GM11168 (cell line): ENCODE measurements around the gene PIGK.
"Not testable (repeated sequence)": the region's sequence is repeated elsewhere in the genome, so short reads cannot be mapped to it uniquely, and the experiment has no call there.

ENCODE experiments used
- in situ Hi-C: fragments of 300-500 bp; cut with MboI; formaldehyde crosslinking; loops from one replicate; pipeline ENCODE4 v1.12.0; 2022; ENCODE audit warnings: low sequenced_read_pairs; ENCODE audit not compliant: unreplicated experiment

PIGK gene

DNA sequence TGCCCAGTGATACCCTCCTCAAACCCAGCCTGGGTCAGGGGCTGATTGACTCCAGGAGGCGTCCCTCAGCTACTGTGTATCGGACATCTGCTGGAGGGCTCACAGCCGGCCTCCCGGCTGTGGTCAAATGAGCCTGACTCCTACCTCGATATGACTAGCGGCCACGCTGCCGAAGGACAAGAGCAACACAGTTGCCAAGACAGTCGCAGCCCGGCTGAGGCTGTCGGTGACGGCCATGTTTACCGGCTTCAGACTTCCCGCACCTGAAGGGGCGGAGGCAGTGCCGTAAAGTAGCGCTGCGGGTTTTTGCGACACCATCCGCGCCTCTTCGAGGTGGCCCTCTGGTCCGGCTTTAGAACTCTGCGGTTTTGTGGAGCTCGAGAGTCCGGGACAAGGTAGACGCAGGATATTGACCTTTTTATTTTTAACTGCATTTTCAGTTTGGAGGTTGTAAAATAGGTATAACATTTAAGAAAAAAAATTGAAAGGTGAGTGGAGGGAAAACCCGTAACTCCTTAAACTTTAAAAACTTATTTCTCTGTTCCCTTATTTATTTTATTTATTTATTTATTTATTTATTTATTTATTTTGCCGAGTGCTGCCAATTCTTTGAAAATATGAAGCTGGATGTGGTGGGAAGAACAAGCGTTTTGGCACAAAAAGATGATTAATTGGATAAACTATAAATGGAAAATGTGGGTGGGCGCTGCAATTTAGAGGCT is at the start of gene PIGK:
Gene PIGK, minus strand, starts transcription at position 265 of the 722 bp plus-strand sequence. Its CDS starts 28 bp downstream, at position 237.
- in situ Hi-C loops: no loop called here

DNA sequence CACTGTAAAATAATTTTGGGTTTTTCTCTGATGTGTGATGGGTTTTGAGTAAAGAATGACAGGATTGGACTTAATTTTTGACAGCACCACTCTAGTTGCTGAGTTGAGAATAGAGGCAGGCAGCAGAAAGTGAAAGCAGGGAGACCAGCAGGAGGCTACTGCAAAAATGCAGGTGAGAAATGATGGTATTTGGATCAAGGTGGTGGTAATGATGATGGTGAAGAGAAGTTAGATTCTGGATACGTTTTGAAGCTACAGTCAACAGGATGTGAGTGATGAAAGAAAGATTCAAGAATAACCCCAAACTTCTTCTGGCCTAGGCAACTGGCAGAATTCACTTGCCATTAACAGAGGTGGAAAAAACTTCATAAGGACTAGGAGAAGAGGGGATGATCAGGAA is 47.8 kb upstream of the PIGK start:
- in situ Hi-C loops: no loop called here

- in situ Hi-C loops: no loop called here
These were observed 46.0 kb upstream of the PIGK start for GRCh38 chr1:77265180-77265579.

GRCh38 chr1:77263708-77264107 is 44.5 kb upstream of the PIGK start:
- in situ Hi-C loops: no loop called here

- in situ Hi-C loops: no loop called here
These were observed 34.0 kb upstream of the PIGK start for GRCh38 chr1:77253211-77253610.

GRCh38 chr1:77250126-77250525 is 30.9 kb upstream of the PIGK start:
- in situ Hi-C loops: no loop called here

GRCh38 chr1:77245830-77246229 is 26.6 kb upstream of the PIGK start:
- in situ Hi-C loops: no loop called here

GRCh38 chr1:77239311-77239710 is 20.1 kb upstream of the PIGK start:
- in situ Hi-C loops: no loop called here

DNA sequence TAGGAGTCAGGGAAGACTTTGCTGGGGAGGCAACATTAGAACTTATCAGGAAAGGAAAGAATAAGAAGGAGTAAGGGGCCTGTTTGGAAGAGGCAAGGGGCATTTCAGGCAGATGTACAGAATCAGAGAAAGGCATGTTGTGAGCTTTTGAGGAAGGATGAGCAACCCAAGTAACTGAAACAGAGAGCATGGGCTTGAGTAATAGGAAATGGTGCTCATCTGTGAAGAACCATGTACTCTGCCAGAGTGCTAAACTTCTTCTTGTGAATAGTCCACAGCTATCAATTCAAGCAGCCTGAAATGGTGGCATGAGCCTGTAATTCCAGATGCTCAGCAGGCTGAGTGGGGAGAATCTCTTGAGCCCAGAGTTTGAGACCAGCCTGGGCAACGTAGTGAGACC is 19.2 kb upstream of the PIGK start:
- in situ Hi-C loops: no loop called here

- in situ Hi-C loops: no loop called here
These were observed 15.7 kb upstream of the PIGK start for GRCh38 chr1:77234943-77235342.

- in situ Hi-C loops: no loop called here
These were observed 14.9 kb upstream of the PIGK start for GRCh38 chr1:77234096-77234495.

DNA sequence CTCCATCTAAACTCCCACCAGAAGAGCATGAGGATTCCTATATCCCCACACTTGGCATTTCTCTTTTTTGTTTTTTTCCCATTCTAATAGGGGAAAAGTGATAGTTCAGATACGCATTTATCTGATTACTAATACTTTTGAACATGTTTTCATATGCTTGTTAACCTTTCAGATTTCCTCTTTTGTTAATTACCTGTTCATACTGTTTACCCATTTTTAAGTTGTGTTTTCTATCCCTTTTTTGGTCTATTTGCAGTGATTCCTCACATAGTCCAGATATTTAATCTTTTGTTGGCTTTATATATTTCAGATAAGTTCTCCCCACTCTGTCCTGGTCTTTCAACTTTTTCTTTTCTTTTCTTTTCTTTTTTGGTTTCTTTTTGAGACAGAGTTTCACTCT is 13.6 kb upstream of the PIGK start:
- in situ Hi-C loops: no loop called here

DNA sequence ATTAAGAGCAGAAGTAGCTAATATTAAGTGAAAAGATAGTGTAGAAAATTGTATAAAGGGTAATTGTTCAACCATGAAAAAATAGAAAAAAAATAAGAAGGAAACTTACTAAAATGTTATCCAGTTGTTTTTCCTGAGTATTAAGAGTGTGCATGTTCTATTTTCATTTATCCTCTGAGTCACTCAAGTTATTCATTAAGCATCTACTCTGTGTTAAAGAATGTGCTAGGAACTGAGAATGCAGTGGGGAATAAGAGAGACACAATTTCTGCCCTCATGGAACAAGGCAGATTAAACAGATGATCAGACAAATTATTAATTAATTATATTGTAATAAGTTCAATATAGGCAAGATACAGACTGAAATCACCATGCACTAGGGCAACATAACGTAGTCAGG is 10.8 kb upstream of the PIGK start:
- in situ Hi-C loops: no loop called here

DNA sequence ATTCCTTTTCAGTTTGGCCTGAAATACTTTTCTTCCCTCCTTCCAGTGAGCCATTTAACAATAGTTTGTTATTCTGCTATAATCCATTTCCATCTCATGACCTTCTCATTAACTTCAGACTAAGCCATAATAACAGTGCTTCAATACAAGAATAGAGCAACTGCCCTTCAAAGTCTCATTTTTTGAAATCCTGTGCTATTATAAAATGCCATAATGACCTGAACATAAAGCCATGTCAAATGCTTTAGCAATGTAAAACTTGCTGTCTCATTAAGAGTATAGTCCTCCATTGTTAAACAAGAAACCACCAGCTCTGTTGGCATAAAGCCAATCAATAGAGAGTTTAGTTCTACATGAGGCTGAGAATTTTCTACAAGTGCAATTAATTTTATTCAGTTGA is 9.6 kb upstream of the PIGK start:
- in situ Hi-C loops: no loop called here

DNA sequence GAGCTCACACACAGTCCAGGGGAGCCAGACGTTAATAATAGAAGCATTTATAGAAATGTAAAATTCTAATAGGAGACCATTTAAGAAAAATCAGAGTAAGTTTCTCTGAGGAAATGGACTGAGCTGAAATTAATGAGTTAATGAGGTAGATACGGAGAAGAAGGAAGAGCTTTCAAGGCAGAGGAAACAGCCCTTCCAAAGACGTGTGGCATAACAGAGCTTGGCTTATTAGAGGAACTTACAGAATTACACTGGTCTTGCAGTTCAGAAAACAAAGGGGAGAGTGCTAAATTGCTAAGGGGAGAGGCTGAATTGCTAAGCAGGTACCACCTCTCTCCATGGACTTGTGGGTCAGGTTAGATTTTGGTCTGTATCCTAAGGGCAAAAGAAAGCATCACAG is 8.2 kb upstream of the PIGK start:
- in situ Hi-C loops: no loop called here

DNA sequence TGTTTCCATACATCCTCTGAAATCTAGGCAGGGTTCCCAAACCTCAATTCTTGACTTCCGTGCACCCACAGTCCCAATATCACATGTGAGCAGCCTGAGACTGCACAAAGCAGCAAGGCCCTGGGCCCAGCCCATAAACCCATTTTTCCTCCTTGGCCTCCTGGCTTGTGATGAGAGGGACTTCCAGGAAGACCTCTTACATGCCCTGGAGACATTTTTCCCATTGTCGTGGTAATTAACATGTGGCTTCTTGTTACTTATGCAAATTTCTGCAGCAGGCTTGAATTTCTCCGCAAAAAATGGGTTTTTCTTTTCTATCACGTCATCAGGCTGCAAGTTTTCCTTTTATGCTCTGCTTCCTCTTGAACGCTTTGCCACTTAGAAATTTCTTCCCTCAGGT is 3.3 kb upstream of the PIGK start:
- in situ Hi-C loops: no loop called here

- in situ Hi-C loops: no loop called here
These were observed 1.6 kb upstream of the PIGK start for GRCh38 chr1:77220687-77221463.

GRCh38 chr1:77218477-77219165 is 609 bp downstream of the PIGK start:
- in situ Hi-C loops: no loop called here

- in situ Hi-C loops: not testable (repeated sequence)
These were observed 15.2 kb downstream of the PIGK start for GRCh38 chr1:77204043-77204442.

DNA sequence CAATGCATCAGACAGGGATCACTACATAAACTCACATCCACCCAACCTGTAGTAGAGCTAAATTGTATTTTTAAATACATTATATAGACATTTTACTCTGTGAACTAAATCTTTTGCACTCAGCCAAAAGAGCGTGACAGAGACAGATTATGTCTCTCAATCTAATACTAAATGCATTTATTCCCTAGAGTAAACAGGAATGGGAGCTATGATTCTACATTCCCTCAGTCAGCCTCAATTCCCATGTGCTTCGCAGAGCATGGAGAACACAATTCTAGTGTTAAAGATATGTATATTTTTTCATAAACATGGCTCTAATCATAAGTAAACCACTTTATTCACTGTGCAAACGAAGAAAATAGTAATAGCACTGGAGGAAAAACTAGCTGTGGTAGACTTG is 16.5 kb downstream of the PIGK start:
- in situ Hi-C loops: no loop called here

DNA sequence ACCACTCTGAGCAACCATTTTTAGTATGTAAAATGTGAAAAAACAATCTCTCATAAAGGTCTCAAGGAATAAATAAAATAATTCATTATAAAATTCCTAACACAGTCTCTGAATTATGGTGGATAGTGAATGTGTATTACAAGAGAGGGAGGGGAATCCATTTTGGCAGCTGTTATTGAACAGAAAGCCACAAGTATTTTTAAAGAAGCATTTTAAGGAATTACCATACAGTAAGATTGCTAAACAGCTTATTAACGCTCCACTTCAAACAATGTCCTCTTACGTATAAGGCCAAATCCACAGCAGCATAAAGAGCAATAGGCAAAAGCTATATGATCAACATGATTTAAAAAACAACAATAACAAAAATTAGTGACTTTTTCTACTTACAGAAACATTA is 18.4 kb downstream of the PIGK start:
- in situ Hi-C loops: no loop called here
